ENCODE measurements around the gene IFNL3. TPM values are rescaled to one million over a fixed set of nuclear protein-coding genes. Genes with fewer than 3 reads are reported as not detected.
"Not testable (repeated sequence)": the region's sequence is repeated elsewhere in the genome, so short reads cannot be mapped to it uniquely, and the experiment has no call there.

The IFNL3 gene
- not detected in 3 replicates for total RNA-seq (2021)
- not detected for Bru-seq, nascent RNA
- long read RNA-seq, experiment 1: 0 reads
- long read RNA-seq, experiment 2: 0 reads
- long read RNA-seq, experiment 3: 0 reads

DNA sequence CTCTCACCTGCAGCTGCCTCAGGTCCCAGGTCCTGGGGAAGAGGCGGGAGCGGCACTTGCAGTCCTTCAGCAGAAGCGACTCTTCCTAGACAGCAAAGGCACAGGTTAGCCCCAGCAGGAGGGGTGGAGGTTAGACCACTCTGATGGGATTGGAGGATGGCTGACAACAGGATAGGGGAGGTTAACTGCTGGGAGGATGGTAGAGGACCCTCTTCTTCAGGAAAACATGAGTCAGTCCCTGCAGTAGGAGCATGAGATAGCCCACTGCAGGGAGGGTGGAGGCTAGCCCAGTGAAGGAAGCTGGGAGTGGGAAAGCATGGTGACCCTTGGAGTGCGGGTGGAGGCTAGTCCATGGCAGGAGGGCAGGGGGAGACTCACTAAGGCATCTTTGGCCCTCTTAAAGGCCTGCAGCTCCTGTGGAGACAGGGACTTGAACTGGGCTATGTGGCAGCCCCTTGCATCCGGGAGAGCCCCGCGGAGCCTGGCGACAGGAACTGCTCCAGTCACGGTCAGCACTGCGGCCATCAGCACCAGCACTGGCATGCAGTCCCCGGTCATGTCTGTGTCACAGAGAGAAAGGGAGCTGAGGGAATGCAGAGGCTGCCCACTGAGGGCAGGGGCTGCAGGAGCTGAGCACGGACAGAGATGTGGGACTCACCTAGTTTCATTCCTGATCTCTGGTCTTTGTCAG, at the start of gene IFNL3:
Gene IFNL3, minus strand, starts transcription at position 597 of the 691 bp plus-strand sequence. Its CDS starts 39 bp downstream, at position 558.
- H3K36me3 Mint-ChIP-seq; DNase-seq (ENCODE audit: low spot score); H3K27ac Mint-ChIP-seq; ATAC-seq; POLR2A ChIA-PET; H3K4me1 Mint-ChIP-seq; H3K9me3 Mint-ChIP-seq; H3K4me3 Mint-ChIP-seq: not testable (repeated sequence)
- CTCF ChIA-PET: interaction anchor here (1.5 kb wide), 1 partner anchor 76 kb away, joined by 4 read pairs; the partner anchor contains the start of gene LRFN1
- H3K27me3 Mint-ChIP-seq (ENCODE audit: low read depth): peaks cover 50% of the 10 kb centered on the region

- Mint-ChIP-seq H3K27me3 (ENCODE audit: low read depth) (peaks cover 38% of the 10 kb centered on the region), H3K36me3 (no peaks in the 10 kb centered on the region), H3K9me3 (no peaks in the 10 kb centered on the region), H3K4me1 (no peaks in the 10 kb centered on the region), H3K4me3 (no peak overlapping the region), H3K27ac (no peak overlapping the region)
- POLR2A ChIA-PET: no interaction called here
- DNase-seq (ENCODE audit: low spot score): no peak
- no peak for TF ChIP-seq MXD4 (CRISPR knock-in tag; IDR thresholded peaks at IDR 0.05; ENCODE audit: borderline replicate concordance)
- TF ChIP-seq CBFB (CRISPR knock-in tag; IDR thresholded peaks at IDR 0.05; ENCODE audit: low read depth): no peak
- CTCF ChIA-PET: interaction anchor here (0.5 to 1.0 kb wide), 2 partner anchors 49 to 65 kb away, joined by 6 read pairs; partner anchors contain the start of gene SAMD4B
- no peak for ATAC-seq
Observed at GRCh38 chr19:39293394-39293793, 48.6 kb upstream of the IFNL3 start.

- Mint-ChIP-seq H3K4me1 (no peaks in the 10 kb centered on the region), H3K27ac (no peak overlapping the region), H3K27me3 (ENCODE audit: low read depth) (peaks cover 63% of the 10 kb centered on the region), H3K36me3 (no peaks in the 10 kb centered on the region), H3K9me3 (peaks cover 8% of the 10 kb centered on the region), H3K4me3 (no peak overlapping the region)
- ATAC-seq (no peak), DNase-seq (ENCODE audit: low spot score) (no peak)
- ChIA-PET POLR2A (no interaction called here), CTCF (no interaction called here)
- TF ChIP-seq, protein P1, sequence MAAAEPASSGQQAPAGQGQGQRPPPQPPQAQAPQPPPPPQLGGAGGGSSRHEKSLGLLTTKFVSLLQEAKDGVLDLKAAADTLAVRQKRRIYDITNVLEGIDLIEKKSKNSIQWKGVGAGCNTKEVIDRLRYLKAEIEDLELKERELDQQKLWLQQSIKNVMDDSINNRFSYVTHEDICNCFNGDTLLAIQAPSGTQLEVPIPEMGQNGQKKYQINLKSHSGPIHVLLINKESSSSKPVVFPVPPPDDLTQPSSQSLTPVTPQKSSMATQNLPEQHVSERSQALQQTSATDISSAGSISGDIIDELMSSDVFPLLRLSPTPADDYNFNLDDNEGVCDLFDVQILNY (CRISPR knock-in tag; IDR thresholded peaks at IDR 0.05): no peak
- TF ChIP-seq FOXP1 (CRISPR knock-in tag; IDR thresholded peaks at IDR 0.05; ENCODE audit: borderline replicate concordance) (no peak), TEAD1 (CRISPR knock-in tag; IDR thresholded peaks at IDR 0.05) (no peak), JUN (CRISPR knock-in tag; IDR thresholded peaks at IDR 0.05) (no peak), ZNF317 (CRISPR knock-in tag; IDR thresholded peaks at IDR 0.05; ENCODE audit: borderline replicate concordance, low read depth) (no peak), SOX15 (CRISPR knock-in tag; IDR thresholded peaks at IDR 0.05) (no peak), HMGA2 (CRISPR knock-in tag; IDR thresholded peaks at IDR 0.05) (no peak), CREM (CRISPR knock-in tag; IDR thresholded peaks at IDR 0.05) (no peak), TP53 (CRISPR knock-in tag; IDR thresholded peaks at IDR 0.05) (no peak)
- TF ChIP-seq, protein P2, sequence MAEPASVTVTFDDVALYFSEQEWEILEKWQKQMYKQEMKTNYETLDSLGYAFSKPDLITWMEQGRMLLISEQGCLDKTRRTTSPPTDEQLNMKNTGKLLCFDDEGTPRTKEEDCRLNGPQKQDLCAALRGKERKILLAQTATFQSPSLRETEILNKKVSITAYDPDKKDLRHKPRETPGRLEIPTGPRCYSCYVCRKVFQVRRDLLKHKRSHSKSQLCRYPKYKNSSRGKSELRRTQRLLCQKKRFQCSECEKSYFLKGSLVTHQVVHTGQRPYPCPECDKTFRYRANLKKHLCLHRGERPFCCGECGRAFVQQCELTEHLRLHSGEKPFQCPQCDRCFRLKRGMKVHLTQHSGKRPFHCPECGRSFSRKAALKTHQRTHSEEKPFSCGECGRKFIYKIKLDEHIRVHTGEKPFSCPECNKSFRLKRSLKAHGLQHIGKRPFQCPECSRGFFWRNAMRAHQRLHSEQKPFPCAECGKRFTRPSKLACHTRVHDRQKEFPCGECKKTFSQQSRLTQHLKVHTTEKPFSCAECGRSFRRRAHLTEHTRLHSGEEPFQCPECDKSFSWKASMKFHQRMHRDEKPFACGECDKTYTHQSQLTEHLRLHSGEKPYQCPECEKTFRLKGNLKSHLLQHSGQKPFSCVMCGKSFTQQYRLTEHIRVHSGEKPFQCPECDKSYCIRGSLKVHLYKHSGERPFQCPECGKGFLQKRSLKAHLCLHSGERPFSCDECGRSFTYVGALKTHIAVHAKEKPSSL (CRISPR knock-in tag; conservative IDR thresholded peaks at IDR 0.05): no peak
- TF ChIP-seq, protein P3, sequence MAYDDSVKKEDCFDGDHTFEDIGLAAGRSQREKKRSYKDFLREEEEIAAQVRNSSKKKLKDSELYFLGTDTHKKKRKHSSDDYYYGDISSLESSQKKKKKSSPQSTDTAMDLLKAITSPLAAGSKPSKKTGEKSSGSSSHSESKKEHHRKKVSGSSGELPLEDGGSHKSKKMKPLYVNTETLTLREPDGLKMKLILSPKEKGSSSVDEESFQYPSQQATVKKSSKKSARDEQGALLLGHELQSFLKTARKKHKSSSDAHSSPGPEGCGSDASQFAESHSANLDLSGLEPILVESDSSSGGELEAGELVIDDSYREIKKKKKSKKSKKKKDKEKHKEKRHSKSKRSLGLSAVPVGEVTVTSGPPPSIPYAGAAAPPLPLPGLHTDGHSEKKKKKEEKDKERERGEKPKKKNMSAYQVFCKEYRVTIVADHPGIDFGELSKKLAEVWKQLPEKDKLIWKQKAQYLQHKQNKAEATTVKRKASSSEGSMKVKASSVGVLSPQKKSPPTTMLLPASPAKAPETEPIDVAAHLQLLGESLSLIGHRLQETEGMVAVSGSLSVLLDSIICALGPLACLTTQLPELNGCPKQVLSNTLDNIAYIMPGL (CRISPR knock-in tag; IDR thresholded peaks at IDR 0.05): no peak
- TF ChIP-seq, protein P4, sequence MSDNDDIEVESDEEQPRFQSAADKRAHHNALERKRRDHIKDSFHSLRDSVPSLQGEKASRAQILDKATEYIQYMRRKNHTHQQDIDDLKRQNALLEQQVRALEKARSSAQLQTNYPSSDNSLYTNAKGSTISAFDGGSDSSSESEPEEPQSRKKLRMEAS (CRISPR knock-in tag; IDR thresholded peaks at IDR 0.05): no peak
- TF ChIP-seq, protein P5, sequence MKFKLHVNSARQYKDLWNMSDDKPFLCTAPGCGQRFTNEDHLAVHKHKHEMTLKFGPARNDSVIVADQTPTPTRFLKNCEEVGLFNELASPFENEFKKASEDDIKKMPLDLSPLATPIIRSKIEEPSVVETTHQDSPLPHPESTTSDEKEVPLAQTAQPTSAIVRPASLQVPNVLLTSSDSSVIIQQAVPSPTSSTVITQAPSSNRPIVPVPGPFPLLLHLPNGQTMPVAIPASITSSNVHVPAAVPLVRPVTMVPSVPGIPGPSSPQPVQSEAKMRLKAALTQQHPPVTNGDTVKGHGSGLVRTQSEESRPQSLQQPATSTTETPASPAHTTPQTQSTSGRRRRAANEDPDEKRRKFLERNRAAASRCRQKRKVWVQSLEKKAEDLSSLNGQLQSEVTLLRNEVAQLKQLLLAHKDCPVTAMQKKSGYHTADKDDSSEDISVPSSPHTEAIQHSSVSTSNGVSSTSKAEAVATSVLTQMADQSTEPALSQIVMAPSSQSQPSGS (CRISPR knock-in tag; IDR thresholded peaks at IDR 0.05; ENCODE audit: borderline replicate concordance, low read depth): no peak
- TF ChIP-seq, protein P6, sequence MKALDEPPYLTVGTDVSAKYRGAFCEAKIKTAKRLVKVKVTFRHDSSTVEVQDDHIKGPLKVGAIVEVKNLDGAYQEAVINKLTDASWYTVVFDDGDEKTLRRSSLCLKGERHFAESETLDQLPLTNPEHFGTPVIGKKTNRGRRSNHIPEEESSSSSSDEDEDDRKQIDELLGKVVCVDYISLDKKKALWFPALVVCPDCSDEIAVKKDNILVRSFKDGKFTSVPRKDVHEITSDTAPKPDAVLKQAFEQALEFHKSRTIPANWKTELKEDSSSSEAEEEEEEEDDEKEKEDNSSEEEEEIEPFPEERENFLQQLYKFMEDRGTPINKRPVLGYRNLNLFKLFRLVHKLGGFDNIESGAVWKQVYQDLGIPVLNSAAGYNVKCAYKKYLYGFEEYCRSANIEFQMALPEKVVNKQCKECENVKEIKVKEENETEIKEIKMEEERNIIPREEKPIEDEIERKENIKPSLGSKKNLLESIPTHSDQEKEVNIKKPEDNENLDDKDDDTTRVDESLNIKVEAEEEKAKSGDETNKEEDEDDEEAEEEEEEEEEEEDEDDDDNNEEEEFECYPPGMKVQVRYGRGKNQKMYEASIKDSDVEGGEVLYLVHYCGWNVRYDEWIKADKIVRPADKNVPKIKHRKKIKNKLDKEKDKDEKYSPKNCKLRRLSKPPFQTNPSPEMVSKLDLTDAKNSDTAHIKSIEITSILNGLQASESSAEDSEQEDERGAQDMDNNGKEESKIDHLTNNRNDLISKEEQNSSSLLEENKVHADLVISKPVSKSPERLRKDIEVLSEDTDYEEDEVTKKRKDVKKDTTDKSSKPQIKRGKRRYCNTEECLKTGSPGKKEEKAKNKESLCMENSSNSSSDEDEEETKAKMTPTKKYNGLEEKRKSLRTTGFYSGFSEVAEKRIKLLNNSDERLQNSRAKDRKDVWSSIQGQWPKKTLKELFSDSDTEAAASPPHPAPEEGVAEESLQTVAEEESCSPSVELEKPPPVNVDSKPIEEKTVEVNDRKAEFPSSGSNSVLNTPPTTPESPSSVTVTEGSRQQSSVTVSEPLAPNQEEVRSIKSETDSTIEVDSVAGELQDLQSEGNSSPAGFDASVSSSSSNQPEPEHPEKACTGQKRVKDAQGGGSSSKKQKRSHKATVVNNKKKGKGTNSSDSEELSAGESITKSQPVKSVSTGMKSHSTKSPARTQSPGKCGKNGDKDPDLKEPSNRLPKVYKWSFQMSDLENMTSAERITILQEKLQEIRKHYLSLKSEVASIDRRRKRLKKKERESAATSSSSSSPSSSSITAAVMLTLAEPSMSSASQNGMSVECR (CRISPR knock-in tag; IDR thresholded peaks at IDR 0.05; ENCODE audit: borderline replicate concordance): no peak
- TF ChIP-seq, protein P7, sequence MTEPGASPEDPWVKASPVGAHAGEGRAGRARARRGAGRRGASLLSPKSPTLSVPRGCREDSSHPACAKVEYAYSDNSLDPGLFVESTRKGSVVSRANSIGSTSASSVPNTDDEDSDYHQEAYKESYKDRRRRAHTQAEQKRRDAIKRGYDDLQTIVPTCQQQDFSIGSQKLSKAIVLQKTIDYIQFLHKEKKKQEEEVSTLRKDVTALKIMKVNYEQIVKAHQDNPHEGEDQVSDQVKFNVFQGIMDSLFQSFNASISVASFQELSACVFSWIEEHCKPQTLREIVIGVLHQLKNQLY (CRISPR knock-in tag; IDR thresholded peaks at IDR 0.05): no peak
Observed at GRCh38 chr19:39284032-39284431, 39.2 kb upstream of the IFNL3 start.
